GM18907 (cell line): ENCODE results near the gene GJA5.

Experiments used
- ATAC-seq: cut with Tn5 transposase; IDR thresholded peaks from one replicate; pipeline ENCODE4 v1.9.1; 2021; ENCODE audit warnings: mild to moderate bottlenecking, moderate library complexity; ENCODE audit not compliant: unreplicated experiment

The GJA5 gene

GRCh38 chr1:147762233-147763024 lies 2.0 kb upstream of the GJA5 start:
- no peak for ATAC-seq

DNA sequence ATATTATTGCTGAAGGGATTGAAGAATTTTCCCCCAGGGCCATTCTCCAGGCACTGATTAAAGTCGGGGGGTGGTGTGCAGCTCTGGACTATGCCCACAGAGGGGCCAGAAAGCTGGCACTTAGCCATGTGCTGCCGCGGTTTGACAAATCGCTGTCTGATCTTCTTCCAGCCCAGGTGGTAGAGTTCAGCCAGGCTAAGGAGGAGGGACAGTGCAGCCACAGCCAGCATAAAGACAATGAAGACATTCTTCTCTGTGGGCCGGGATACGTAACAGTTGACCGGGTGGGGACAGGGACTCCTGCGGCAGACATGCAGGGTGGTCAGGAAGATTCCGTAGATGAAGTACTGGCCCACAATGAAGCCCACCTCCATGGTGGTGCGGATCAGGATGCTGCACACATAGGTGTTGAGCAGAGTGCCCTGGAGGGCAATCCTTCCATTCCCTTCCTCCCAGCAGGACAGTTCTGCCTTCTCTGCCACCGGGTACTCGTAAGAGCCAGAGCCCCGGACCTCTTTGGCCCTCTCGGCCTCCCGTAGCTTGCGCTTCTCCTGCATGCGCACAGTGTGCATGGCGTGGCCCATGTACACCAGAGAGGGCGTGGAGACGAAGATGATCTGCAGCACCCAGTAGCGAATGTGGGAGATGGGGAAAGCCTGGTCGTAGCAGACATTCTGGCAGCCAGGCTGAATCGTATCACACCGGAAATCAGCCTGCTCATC lies 1.9 kb downstream of the GJA5 start:
- no peak for ATAC-seq

DNA sequence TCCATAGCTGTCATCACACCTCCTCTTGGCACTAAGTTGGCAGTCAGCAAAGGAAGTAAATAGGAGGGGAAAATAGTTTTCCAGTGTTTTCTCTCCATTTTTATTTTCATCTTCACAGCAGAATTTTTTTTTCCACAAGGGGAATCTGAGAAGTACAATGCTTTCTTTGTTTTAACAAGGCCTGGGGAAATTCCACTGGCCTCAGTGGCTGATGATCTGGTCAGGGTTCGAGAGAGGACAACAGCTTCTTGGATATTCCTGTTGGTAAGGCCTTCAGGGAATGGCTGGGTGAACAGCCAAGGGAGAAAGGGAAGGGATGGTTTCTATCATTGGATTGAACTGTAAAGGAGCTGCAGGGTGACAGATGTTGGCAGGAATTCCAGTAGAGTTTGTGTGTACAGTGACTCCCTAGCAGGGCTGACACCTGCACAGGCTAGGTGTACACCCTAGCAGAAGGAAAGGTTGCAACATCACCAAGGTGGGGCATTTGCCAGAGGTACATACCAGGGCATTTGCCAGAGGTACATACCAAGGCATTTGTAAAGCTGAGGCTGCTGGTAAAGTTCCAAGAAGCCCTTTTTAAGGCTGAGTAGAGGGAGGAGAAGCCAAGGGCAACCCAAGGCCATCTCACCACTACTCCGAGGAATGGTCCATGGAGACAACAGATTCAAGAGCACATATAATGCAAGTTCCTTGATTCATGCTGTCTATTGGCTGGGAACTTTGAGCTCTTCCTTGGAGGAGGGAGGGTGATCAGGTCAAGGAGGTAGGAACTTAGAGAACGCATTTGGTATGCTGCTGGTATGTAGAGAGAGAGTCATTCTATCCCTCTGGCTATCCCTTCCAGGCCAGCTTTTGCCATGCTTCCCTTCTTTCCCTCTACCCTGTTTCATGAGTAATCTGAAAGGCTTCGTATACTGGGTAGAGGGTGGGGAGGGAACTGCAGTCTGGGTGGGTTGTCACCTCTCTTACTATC lies 3.1 kb downstream of the GJA5 start:
- ATAC-seq = no peak

DNA sequence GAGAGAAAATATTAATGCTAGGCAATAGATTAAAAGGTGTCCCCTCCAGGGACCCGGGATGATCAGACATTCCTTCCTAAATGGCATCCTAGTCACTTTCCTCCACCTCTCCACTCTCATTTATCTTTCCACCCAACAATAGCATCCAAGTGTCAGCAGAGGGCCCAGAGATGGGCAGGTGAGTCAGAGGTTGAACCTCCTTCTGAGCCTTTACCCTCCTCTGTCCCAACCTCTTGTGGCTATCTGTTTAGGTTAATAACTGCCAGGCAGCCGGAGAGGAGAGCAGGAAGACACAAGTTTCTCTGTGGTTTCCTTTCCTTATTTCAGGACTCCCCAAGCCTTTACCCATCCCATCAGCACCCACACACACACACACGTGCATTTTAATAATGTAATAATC lies 4.1 kb downstream of the GJA5 start:
- no peak for ATAC-seq

GRCh38 chr1:147754661-147755060 lies 5.7 kb downstream of the GJA5 start:
- no peak for ATAC-seq

GRCh38 chr1:147753081-147753480 lies 7.3 kb downstream of the GJA5 start:
- no peak for ATAC-seq

DNA sequence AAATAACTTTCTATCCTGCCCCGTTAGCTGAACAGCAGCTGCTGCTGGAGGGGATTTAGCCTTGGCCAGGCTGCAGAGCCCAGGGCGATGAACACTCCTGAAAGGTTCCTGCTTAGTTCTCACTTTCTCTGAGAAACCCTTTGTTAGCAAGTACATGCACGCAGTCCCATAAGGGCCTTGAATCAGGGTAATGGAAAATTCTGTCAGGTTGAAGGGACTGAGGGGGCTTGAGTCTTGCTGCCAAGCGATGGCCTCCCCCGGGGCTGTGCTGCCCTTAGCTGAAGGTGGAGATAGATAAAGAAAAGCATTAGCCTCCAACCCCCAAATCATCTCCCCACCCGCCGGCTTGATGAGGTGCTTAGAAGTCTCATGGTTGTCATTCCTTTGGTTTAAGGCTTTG lies 7.9 kb downstream of the GJA5 start:
- no peak for ATAC-seq

DNA sequence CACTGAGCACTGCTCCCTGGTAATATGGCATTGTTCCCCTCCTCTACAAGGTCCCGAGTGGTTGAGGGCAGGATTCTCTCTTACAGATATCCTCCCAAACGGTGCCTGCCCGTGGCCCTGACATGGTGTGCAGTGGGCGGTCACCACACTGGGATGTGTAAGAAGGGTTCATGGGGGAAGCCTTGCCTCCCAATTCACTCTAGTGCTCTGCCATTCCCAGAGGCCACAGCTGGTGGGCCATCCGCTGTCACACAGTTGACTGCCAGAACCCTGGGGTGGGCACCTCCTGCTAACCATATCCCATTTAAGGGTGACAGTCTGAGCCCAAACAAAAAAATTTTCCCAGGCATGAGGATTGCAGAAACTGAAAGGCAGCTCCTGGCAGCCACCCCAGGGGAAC lies 9.1 kb downstream of the GJA5 start:
- ATAC-seq = no peak

DNA sequence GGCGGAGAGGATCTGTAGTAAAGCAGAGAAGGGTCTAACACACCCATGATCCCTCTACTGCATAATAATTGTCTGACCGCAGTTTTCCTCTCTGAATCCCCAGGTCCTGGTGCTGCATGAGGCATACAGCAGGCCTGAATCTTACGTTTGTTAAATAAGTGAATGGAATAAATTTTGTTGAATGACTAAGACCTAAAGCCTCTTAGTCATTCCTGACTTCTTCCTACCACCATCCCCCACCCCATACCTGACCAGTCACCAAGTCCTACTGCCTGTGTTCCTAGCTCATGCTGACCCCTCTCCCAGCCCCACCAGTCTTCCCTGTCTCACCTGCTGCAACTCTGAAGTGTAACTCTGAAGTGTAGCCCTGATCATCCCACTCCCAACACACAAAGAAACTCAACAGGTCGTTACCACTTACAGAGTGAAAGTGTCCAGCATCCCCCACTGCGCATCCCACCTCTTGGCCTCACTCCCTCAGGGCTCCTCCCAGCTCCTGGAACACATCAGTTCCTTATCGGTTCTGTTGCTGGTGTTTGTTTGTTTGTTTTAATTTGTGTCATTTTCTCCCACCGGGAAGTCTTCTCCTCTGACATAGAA lies 9.7 kb downstream of the GJA5 start:
- ATAC-seq = no peak

DNA sequence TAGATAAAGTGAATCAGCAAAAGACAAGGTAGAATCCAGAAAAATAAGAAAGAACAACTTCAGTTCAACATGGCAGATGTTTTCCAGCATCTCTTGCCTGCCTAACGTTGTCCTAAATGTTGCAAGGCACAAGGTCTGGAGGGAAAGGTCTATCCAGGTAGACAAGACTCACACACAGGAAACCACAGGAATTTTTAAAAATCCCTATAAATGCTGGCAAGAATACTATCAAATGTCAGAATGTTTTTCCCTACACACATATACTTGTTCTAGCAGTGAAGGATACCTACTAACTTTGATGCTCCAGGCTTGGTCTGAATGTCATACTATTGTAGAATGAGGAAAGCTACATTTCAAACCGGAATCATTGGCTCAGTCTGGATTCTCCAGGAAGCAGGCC lies 10.6 kb downstream of the GJA5 start:
- no peak for ATAC-seq

DNA sequence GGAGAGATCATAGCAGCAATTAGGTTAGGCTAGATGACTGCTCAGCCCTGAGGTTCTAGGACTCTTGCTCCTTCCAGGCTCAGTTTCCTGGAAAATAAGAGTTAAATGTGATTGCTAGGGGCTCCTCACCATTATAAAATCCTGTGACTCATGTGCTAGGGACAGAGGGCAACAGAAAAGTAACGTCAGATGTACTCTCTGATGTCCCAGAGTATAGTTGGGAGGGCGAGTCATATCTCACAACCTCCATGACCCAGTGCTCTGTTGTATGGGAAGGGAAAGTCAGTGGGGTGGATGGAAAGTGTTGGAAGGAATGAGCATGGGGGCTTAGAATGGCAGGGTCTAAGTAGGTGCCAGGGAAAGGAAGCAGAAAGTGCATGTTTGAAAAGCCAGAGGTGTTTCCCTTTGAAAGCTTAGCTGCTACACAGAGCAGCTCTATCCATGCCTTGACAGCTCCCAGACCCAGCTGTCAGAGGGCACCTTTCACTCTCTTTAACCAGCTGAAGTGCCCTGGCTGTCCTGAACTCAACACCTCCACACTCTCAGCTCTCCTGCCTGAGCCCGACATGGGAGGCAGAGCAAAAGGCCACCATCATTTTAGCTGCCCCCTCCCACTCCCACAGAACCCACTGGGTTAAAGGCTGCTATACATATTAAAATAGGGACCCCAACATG lies 11.6 kb downstream of the GJA5 start:
- ATAC-seq = no peak

GRCh38 chr1:147747966-147748365 lies 12.4 kb downstream of the GJA5 start:
- ATAC-seq = no peak

- ATAC-seq = no peak
Measured at GRCh38 chr1:147745271-147745670, 15.1 kb downstream of the GJA5 start.

DNA sequence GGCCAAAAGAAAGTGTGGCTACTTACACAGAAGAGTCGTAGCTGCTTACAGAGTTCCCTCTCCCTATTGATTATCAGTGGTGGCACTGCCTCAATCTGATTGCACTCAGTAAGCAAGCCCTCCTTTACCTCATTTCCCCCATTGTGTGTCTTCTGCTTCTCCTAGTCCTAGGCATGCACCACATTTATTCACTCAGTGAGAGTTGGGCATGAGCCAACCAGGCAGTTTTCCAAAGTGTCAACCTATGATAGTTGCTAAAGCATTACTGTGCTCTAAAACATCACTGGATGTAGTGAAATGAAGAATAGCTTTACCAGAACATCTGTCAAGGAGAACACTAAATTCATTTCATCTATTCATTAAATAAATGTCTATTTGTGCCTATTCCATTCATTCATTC lies 19.3 kb downstream of the GJA5 start:
- no peak for ATAC-seq

DNA sequence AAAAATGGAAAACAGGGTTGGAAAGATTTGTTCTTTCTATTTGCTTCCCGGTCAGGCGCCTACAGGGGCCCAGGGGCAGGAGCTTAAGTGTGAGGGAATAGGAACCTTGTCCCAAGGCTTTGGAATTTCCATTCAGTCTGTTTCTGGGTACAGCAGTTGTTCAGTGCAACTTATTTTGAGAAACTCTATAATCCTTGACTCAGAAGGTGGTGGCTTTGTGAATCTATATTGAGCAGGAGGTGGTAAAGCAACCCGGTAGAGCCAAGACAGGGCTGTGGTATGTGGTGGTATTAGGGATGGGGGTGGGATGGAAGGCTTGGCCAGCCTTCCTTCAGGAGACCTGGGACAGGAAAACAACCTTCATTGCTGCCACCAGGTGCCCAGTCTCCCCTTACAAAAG lies 20.0 kb downstream of the GJA5 start:
- ATAC-seq = no peak

- ATAC-seq = no peak
Measured at GRCh38 chr1:147738739-147739476, 21.5 kb downstream of the GJA5 start.

DNA sequence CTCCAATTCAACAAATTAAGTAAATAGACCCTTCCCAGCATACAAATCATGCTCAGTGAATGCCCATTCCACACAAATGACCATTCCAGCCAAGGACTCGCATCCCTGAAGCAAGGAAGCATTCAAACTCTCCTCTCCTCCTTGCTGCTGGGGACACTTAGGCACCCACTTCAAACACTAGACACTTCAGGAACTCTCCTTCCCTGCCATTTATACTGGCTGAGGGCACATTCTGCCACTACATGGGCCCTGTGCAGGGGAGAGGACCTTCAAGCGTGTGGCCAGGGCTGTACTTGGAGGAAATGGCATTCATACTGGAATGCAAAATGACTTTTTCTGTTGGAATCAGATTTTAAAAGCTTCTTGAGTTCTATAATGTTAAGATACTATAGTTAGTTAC lies 22.3 kb downstream of the GJA5 start:
- ATAC-seq = no peak

GRCh38 chr1:147736883-147737282 lies 23.5 kb downstream of the GJA5 start:
- ATAC-seq = no peak

- no peak for ATAC-seq
Measured at GRCh38 chr1:147735423-147735822, 25.0 kb downstream of the GJA5 start.
